ENCODE measurements around the gene RELL2. TPM values are rescaled to one million over a fixed set of nuclear protein-coding genes. Genes with fewer than 3 reads are reported as not detected.

RELL2 gene
- total and polyA plus RNA-seq, 7 donors, result 0.99 to 10.5 (median 2.5) TPM

DNA sequence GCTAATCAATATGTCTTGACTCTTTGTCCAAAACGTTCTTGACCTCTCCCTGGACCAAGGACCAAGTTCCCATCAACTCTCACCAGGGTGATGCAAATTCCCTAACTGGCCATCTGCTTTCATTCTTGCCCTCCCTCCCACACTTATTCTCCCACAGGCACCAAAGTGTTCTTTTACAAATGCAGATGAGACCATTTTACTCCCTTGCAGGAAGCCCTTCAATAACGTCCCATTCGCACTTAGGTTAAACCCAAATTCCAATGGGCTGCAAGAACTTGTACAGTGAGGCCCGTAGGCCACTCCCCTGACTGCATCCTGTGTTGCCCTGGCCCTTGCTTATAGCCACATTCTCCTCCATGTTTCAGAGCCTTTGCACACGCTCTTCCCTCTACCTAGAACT, 38.0 kb downstream of the RELL2 start:
- TF ChIP-seq POLR2AphosphoS5 (IDR thresholded peaks at IDR 0.05), result no peak
- no peak for TF ChIP-seq EP300 (IDR thresholded peaks at IDR 0.05)
- TF ChIP-seq POLR2A (IDR thresholded peaks at IDR 0.05), result no peak
- TF ChIP-seq, protein P1, sequence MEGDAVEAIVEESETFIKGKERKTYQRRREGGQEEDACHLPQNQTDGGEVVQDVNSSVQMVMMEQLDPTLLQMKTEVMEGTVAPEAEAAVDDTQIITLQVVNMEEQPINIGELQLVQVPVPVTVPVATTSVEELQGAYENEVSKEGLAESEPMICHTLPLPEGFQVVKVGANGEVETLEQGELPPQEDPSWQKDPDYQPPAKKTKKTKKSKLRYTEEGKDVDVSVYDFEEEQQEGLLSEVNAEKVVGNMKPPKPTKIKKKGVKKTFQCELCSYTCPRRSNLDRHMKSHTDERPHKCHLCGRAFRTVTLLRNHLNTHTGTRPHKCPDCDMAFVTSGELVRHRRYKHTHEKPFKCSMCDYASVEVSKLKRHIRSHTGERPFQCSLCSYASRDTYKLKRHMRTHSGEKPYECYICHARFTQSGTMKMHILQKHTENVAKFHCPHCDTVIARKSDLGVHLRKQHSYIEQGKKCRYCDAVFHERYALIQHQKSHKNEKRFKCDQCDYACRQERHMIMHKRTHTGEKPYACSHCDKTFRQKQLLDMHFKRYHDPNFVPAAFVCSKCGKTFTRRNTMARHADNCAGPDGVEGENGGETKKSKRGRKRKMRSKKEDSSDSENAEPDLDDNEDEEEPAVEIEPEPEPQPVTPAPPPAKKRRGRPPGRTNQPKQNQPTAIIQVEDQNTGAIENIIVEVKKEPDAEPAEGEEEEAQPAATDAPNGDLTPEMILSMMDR (IDR thresholded peaks at IDR 0.05), result no peak
- Histone ChIP-seq H3K27ac (no peak overlapping the region), H3K4me1 (no peaks in the 10 kb centered on the region), H3K4me3 (no peak overlapping the region), H3K9me3 (no peaks in the 10 kb centered on the region), H3K27me3 (no peaks in the 10 kb centered on the region), H3K36me3 (no peaks in the 10 kb centered on the region)
- 81 to 89% methylated on average over 5 of the region's 5 CpGs for WGBS, 2 donors
- no peak for DNase-seq
- intact Hi-C loops (cut with DNase I), result no loop called here

DNA sequence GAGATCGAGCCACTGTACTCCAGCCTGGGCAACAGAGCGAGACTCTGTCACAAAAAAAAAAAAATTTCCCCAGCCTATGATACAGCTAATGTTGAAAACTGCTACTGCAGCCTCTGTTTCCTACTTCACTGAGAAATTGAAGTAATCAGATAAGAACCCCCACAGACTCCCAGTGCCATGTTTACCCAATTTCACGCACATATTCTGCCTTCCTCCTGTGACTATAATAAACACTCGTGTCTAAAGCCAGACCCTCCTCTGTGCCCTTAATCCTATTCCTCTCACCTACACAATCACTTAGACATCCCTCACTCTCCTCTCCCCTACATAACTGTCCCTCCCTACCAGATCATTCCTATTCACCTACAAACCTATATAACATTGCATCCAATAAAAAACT, 38.9 kb downstream of the RELL2 start:
- H3K27ac ChIP-seq, result no peak overlapping the region
- WGBS, 2 donors, result 91 to 93% methylated on average over 4 of the region's 4 CpGs
- H3K4me1 ChIP-seq, result no peaks in the 10 kb centered on the region
- DNase-seq, result no peak
- intact Hi-C loops (cut with DNase I), result no loop called here
- TF ChIP-seq, protein P1 (IDR thresholded peaks at IDR 0.05), result no peak
- TF ChIP-seq EP300 (IDR thresholded peaks at IDR 0.05), result no peak
- TF ChIP-seq POLR2A (IDR thresholded peaks at IDR 0.05), result no peak
- TF ChIP-seq POLR2AphosphoS5 (IDR thresholded peaks at IDR 0.05), result no peak
- no peaks in the 10 kb centered on the region for H3K27me3 ChIP-seq
- H3K4me3 ChIP-seq, result no peak overlapping the region
- no peaks in the 10 kb centered on the region for H3K36me3 ChIP-seq
- no peaks in the 10 kb centered on the region for H3K9me3 ChIP-seq

DNA sequence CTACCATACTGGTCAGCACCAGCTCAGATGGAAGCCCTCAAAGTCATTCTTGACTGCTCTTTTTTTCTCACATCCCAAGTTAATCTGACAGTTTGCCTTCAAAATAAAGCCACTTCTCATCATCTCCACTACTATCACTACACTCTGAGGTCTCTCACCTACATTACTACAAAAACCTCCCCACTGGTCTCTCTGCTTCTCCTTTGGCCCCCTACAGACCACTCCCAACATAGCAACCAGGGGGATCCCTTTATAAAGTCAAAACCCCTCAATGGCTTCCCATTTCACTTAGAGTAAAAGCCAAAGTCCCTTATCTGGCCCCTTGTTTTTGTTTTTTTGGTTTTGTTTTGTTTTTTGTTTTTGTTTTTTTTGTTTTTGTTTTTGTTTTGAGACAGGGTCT, 40.6 kb downstream of the RELL2 start:
- Histone ChIP-seq H3K4me1 (peaks cover 0 to 16% (median 14%) of the 10 kb centered on the region in 4 donors), H3K27ac (no peak overlapping the region), H3K4me3 (no peak overlapping the region), H3K27me3 (no peaks in the 10 kb centered on the region), H3K36me3 (no peaks in the 10 kb centered on the region), H3K9me3 (no peaks in the 10 kb centered on the region)
- no peak for TF ChIP-seq POLR2AphosphoS5 (IDR thresholded peaks at IDR 0.05)
- no peak for TF ChIP-seq EP300 (IDR thresholded peaks at IDR 0.05)
- no peak for TF ChIP-seq POLR2A (IDR thresholded peaks at IDR 0.05)
- no peak for DNase-seq
- intact Hi-C loops (cut with DNase I), result no loop called here

DNA sequence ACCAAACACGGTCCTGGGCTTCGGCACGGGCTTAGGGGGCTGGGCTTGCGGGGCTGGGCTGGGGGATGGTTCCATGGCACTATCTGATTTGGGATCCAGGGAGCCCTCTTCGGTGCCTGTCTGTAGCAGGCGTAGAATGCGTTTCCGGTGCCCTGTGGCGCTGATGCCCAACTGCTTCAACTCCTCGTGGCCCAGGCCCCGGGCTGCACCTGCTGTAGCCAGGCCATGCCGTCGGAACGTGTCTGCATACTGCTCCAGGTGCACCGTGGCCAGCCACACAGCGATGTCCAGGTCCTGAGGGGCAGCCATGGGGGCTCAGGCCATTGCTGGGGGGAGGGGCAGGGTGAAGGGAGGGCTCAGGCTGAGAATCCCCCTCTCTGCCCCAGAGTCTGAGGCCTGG, 43.4 kb downstream of the RELL2 start:
- DNase-seq, result no peak
- Histone ChIP-seq H3K4me3 (no peak overlapping the region), H3K9me3 (no peaks in the 10 kb centered on the region), H3K27me3 (no peaks in the 10 kb centered on the region), H3K4me1 (peaks cover 0 to 19% (median 16%) of the 10 kb centered on the region in 4 donors), H3K36me3 (no peaks in the 10 kb centered on the region), H3K27ac (no peak overlapping the region)
- WGBS, 2 donors, result 93% methylated on average over 16 of the region's 16 CpGs
- intact Hi-C loops (cut with DNase I), result no loop called here
- TF ChIP-seq, protein P1 (IDR thresholded peaks at IDR 0.05), result no peak
- TF ChIP-seq EP300 (IDR thresholded peaks at IDR 0.05) (no peak), POLR2A (IDR thresholded peaks at IDR 0.05) (no peak), POLR2AphosphoS5 (IDR thresholded peaks at IDR 0.05) (no peak)

DNA sequence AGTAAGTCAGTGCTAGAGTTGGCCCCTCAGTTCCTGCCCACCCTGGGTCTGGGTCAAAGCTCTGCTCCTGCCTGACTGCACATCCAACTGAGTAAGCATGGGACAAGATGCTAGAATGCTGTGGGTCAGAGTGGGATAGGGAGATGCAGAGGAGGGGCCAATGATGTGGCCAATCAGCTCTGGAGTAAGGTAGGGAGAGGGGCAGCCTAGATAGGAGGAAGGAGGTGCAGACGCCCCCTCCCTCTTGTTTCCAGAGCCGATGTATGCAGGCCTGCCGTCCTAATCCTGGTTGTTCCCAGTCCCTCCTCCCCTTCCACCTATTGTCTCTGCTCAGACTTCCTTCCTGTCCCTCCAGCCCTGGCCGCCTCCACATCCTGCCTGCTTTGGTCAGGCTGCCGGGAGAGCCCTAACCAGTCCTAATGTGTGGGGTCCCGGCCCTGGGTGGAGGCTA, 44.0 kb downstream of the RELL2 start:
- TF ChIP-seq POLR2AphosphoS5 (IDR thresholded peaks at IDR 0.05) (no peak), EP300 (IDR thresholded peaks at IDR 0.05) (no peak), POLR2A (IDR thresholded peaks at IDR 0.05) (no peak)
- H3K4me3 ChIP-seq, result peak overlapping the region in 2 of 4 donors; percentile 62 to 63
- H3K27me3 ChIP-seq, result no peaks in the 10 kb centered on the region
- H3K9me3 ChIP-seq, result no peaks in the 10 kb centered on the region
- peak overlapping the region; percentile 63 to 74 (median 68) for H3K27ac ChIP-seq
- 55 to 63% methylated on average over 6 of the region's 6 CpGs for WGBS, 2 donors
- H3K4me1 ChIP-seq, result peaks cover 0 to 19% (median 16%) of the 10 kb centered on the region in 4 donors
- no peaks in the 10 kb centered on the region for H3K36me3 ChIP-seq
- DNase-seq, result no peak
- intact Hi-C loops (cut with DNase I), result no loop called here

DNA sequence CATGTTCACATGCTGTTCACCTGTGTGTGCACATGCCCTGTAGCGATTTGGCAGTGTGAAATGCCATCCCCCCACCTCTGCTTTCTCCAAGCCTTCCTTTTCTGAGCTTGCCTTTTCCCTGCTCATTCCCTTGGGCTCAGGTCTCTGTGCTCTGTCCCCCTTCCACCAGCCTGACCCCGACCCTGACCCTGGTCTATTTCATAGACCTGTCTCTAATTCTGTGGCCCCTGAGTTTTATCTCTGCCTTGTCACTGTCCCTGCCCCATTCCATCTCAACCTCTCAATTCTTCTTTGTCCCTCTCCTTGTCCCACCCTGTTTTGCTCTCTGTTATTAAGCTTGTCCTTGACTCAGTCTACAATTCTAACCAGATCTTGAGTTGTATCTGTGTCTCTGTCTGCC, 44.5 kb downstream of the RELL2 start:
- peak overlapping the region in 3 of 4 donors; percentile 49 to 63 (median 62) for H3K4me3 ChIP-seq
- no peaks in the 10 kb centered on the region for H3K9me3 ChIP-seq
- intact Hi-C loops (cut with DNase I), result no loop called here
- H3K36me3 ChIP-seq, result no peaks in the 10 kb centered on the region
- TF ChIP-seq POLR2A (IDR thresholded peaks at IDR 0.05) (no peak), EP300 (IDR thresholded peaks at IDR 0.05) (no peak), POLR2AphosphoS5 (IDR thresholded peaks at IDR 0.05) (no peak)
- TF ChIP-seq, protein P1 (IDR thresholded peaks at IDR 0.05), result no peak
- DNase-seq, result no peak
- WGBS, 2 donors, result 58 to 74% methylated on average over 2 of the region's 2 CpGs
- no peaks in the 10 kb centered on the region for H3K27me3 ChIP-seq
- peak overlapping the region; percentile 63 to 74 (median 68) for H3K27ac ChIP-seq
- H3K4me1 ChIP-seq, result peaks cover 0 to 19% (median 16%) of the 10 kb centered on the region in 4 donors

All from sigmoid colon (tissue), 7 donors.